ENCODE results near the gene NAGS.
"Not testable (repeated sequence)": the region's sequence is repeated elsewhere in the genome, so short reads cannot be mapped to it uniquely, and the experiment has no call there.

NAGS gene, protein sequence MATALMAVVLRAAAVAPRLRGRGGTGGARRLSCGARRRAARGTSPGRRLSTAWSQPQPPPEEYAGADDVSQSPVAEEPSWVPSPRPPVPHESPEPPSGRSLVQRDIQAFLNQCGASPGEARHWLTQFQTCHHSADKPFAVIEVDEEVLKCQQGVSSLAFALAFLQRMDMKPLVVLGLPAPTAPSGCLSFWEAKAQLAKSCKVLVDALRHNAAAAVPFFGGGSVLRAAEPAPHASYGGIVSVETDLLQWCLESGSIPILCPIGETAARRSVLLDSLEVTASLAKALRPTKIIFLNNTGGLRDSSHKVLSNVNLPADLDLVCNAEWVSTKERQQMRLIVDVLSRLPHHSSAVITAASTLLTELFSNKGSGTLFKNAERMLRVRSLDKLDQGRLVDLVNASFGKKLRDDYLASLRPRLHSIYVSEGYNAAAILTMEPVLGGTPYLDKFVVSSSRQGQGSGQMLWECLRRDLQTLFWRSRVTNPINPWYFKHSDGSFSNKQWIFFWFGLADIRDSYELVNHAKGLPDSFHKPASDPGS

DNA sequence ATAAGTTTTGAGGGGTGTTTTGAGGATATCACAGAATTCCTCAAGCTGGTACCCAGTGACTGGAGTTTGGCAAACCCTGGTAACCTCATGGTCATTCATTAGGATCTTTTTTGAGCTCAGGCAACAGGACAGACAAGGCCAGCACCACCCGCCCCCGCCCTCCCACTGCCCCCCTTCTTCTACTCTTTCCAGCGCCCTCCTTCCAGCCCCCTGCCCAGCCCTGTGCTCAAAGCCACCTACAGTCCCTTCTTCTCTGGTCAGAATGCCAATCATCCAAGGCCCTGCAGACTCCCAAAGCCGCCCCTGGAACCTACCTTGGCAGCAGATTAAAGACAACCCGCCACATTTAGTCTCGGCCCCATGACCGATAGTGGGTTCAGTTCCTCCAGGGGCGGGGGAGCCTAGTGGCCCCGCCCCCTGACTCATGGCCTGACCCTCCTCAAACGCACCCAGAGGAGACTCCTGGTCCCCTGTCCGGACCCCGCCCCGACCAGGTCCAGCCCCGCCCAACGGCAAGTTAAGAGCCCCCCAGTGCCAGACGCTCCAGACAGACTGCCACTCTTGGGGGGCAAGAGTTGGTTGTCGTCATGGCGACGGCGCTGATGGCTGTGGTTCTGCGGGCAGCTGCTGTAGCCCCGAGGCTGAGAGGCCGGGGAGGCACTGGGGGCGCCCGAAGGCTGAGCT is at the start of gene NAGS:
Gene NAGS (plus strand): TSS at position 546 of the 684 bp plus-strand sequence. CDS start 42 bp downstream, at position 588.
- DNase-seq (ENCODE audit: low spot score): no peak

DNA sequence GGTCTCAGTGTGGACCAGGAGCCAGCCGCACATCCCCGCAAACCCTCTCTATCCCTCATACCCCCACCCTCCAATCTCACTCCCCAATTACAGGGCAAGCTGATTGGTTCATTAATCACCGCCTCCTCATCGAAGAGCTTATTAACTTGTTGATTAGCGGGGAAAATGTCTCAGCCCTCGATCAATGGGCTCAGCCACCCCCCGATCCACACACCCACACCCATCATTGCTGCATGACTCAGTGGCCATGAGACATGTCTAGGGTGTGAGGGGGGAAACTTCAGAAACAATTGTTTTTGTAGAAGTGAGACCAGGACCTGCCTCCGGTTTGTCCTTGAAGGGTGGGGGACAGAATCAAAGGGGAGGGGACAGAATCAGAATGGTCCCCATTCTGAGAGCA is 48.2 kb upstream of the NAGS start:
- no peak for DNase-seq (ENCODE audit: low spot score)

DNA sequence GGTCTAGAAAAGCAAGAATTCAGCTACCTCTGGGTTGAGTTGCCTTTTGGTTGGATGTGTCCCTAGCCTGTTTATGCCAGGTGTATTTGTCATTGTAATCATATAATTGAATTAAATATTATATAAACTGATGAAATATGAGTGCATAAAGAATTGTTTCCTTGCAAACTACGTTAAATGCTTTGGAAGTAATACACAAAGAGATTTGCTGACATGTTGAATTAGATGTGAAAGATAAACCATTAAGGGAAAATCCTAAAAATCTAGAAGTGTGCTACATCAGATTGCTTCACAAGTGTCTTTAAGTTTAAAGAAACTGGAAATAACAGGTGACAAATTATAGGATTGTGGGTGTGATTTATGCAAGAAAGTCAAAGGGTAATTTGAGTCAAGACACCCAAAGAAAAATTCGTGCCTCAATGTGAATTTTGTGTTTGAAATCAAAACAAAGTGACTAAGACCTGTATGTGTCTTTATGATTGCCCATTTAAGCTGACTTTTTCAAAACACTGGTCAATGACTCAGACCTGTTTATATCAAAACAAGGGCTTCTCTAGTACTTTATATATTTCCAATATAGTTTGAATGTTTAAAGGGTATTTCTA is 45.6 kb upstream of the NAGS start:
- no peak for DNase-seq (ENCODE audit: low spot score)

DNA sequence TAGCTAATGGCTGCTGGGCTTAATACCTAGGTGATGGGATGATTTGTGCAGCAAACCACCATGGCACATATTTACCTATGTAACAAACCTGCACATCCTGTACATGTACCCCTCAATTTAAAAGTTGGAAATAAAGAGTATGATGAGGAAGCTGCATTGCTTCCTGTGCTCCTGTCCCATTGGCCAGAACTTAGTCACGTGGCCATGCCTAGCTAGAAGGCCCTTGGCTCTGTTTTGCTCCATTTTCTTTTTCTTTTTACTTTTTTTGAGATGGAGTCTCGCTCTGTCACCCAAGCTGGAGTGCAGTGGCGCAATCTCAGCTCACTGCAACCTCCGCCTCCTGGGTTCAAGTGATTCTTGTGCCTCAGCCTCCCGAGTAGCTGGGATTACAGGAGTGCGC is 43.1 kb upstream of the NAGS start:
- DNase-seq (ENCODE audit: low spot score): not testable (repeated sequence)

- DNase-seq (ENCODE audit: low spot score): no peak
Measured at GRCh38 chr17:43961954-43962353, 42.5 kb upstream of the NAGS start.

GRCh38 chr17:43962479-43962878 is 41.9 kb upstream of the NAGS start:
- DNase-seq (ENCODE audit: low spot score): no peak

- no peak for DNase-seq (ENCODE audit: low spot score)
Measured at GRCh38 chr17:43966276-43966675, 38.1 kb upstream of the NAGS start.

DNA sequence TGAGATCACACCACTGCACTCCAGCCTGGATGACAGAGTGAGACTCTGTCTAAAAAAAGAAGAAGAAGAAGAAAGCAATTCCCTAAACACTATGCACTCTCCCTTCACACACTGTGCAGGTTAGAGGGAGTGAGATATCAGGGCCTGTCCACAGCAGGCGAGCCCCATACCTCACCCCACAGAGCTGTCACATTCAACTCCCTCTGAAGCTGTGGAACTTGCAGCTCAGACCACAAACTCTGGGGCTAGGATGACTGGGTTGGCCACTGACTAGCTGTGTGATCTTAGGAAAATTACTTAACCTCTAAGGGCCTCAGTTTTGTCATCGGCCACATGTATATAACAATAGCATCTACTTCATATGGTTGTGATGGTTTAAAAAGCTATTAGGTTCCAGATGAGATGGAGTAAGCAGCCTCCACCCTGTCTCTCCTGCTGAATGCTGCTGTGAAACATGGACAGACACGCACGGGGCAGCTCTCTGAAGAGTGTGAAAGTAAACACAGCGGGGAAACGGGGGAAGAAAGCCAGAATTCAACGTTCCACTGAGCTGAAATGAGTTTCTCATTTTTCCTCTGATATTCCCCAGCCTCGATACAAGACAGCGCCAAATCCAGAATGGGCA is 37.1 kb upstream of the NAGS start:
- DNase-seq (ENCODE audit: low spot score): no peak

- no peak for DNase-seq (ENCODE audit: low spot score)
Measured at GRCh38 chr17:43970366-43970765, 34.1 kb upstream of the NAGS start.

DNA sequence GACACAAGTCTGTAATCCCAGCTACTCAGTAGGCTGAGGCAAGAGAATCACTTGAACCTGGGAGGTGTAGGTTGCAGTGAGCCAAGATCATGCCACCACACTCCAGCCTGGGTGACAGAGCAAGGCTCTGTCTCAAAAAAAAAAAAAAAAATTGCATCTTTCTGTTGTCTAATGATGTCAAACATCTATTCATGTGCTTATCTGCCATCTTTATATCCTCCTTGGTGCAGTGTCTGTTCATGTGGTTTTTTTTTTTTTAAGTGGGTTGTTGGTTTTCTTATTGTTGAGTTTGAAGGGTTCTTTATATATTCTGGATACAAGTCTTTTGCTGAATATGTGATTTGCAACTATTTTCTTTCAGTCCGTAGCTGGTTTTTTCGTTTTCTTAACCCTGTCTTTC is 33.0 kb upstream of the NAGS start:
- not testable (repeated sequence) for DNase-seq (ENCODE audit: low spot score)

DNA sequence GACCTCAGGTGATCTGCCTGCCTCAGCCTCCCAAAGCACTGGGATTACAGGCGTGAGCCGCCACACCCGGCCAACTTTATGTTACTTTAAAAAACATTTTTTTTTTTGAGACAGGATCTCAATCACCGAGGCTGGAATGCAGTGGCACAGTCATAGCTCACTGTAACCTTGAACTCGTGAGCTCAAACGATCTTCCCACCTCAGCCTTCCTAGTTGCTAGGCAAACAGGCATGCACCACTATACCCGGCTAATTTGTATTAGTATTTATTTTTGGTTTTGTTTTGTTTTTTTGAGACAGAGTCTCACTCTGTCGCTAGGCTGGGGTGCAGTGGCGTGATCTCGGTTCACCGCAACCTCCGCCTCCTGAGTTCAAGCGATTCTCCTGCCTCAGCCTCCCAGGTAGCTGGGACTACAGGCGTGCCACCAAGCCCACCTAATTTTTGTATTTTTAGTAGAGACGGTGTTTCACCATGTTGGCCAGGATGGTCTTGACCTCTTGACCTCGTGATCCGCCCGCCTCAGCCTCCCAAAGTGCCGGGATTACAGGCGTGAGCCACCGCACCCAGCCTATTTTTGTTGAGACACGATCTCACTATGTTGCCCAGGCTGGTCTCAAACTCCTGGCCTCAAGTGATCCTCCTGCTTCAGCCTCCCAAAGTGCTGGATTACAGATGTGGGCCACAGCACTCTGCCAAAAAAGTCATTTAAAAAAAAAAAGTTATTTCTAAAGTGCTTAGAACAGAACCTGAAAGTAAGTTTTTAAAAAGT is 31.8 kb upstream of the NAGS start:
- DNase-seq (ENCODE audit: low spot score): not testable (repeated sequence)

DNA sequence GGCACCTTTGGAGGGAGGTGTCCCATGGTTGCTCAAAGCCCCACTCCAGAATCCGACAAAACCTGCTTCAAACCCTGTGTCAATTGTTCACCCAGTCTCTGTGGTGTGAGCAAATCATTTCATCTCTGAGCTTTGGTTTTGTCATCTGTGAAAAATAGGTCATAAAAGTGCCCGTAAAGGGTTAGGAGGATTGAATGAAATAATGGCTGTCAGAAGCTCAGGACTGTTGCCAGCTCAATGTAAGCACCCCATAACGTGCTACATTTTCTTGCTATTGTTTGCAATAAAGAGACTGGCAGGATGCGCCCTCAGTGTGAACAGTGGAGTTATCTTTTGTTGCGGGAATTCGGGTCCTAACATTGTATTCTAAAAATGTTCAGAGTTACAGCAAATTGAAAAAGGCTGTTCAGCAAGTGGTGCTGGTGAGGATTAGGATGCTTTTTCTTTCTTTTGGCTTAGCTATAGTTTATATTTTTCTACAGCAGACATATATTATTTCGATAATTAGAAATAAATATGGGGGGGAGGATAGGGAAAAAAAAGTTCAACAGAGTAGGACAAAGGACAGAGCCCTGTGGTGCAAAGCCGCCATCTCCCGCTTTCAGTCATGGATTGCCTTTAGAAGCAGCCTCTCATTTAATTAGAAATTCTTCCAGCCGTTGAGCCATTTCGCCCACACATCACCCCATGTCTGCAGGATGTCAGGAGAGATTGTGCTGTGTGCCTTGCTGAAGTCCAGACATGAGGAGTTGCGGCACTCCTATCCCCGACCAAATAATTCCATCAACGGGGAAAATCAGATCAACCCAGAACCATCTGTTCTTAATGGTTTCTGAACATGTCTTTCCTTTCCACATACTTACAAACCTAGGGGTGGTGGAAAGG is 29.8 kb upstream of the NAGS start:
- DNase-seq (ENCODE audit: low spot score): no peak

DNA sequence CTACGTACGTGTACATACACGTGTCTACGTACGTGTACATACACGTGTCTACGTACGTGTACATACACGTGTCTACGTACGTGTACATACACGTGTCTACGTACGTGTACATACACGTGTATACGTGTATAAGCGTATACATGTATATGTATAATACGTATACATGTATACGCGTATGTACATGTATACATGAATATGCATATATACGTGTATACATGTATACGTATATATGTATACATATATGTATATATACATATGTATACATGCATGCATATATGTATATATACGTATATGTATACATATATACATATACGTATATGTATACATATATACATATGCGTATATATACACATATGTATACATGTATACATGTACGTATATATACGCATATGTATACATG is 28.5 kb upstream of the NAGS start:
- DNase-seq (ENCODE audit: low spot score): no peak

DNA sequence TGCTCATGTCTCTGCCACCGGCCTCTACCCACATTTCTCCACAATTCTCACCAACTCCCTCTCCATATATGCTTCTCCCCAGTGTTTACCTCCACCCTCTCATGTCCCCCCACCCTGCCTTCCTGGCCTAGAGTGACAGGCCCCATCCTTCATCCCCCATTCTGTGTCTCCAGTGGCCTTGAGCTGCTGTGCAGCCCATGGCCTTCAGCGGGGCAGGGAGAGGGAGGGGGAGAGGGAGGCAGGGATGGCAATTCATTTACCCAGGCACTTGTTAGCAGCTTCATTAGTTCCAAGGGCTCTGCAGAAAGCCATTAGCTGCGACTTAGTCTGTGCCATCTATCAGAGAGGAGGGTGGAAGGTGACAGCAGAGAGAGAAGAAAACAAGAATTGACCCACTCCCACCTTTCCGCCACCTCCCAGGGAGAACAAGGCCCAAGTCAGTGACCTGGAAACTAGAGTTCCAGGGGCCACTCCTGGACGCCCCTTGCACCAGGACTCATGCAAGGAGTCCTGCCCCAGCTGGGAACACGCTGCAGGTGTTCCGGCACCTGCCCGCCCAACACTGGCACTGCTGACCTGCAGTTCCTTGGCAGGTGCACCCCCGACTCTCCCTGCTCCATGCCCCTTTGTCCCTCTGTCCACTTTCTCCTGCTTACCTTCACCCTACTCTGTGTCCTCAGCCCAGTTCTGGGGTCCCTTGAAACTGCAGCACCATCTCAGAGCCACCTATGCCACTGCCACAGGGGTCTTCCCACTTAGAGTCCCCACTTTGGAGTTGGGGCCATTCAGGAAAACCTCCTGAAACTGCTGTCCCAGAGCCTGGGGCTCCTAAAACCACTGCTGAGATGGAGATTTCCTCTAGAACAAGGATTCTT is 27.2 kb upstream of the NAGS start:
- no peak for DNase-seq (ENCODE audit: low spot score)

GRCh38 chr17:43978078-43978477 is 26.3 kb upstream of the NAGS start:
- DNase-seq (ENCODE audit: low spot score): no peak

DNA sequence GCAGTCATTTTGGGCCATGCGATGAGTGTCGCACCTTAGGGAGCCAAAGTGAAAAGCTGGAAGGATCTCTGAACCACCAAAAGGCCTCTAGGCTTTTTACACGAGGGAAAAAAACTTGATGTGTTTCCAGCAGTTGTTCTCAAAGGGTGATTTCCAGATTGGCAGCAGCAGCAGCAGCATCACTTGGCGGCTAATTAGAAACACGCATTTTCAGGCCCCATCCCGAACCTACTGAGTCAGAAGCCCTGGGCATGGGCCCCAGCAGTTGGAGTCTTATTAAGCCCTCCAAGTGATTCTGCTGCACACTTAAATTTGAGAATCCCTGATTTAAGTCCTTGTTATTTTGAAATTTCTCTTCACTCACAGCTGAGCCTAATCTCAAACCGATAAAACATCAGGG is 25.4 kb upstream of the NAGS start:
- no peak for DNase-seq (ENCODE audit: low spot score)

- no peak for DNase-seq (ENCODE audit: low spot score)
Measured at GRCh38 chr17:43979671-43980070, 24.8 kb upstream of the NAGS start.

GRCh38 chr17:43982171-43982570 is 22.3 kb upstream of the NAGS start:
- DNase-seq (ENCODE audit: low spot score): no peak

DNA sequence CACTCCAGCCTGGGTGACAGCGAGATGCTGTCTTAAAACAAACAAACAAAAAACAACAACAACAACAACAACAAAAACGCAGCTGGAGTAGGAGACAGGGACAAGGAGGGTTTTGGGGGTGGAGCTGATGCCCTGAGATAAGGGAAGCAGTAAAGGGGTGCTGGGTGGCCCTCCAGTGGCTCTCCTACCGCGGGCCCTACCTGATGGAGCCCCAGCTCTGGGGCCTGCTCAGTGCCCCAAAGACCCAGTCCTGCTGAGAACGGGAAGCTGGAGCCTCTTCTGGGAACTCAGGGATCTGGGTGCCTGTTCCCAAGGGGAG is 21.3 kb upstream of the NAGS start:
- no peak for DNase-seq (ENCODE audit: low spot score)
